ENCODE data around the gene CLASP2.
"Not testable (repeated sequence)": the region's sequence is repeated elsewhere in the genome, so short reads cannot be mapped to it uniquely, and the experiment has no call there.

The CLASP2 gene

DNA sequence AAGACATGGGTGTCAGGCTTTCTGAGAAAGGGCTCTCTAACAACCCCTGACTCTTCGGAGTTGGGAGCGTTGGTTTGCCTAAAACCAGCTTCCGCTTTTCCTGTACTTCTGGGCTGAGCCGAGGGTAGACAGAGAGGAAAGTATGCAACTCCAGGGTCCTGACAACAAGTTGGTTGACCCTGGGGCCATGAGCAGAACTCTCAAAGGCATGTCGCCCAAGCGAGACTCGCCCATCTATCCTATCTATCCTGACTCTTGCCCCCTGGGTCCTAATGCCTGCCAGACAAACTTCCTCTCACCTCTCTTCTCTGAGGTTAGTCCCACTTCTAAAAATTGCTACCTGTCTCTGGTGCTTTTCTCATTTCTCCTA, 270.8 kb downstream of the CLASP2 start:
- not testable (repeated sequence) for DNase-seq
